K562 (cell line): ENCODE results near the gene MGRN1. TPM values are rescaled to one million over a fixed set of nuclear protein-coding genes. Genes with fewer than 3 reads are reported as not detected.
A peak's percentile ranks its signal among the peaks of the same experiment; 100 is the strongest.

Source experiments
- ATAC-seq: fragments of 200-7000 bp; cut with Tn5 transposase; 3 replicates; pipeline ENCODE4 v1.9.1; 2020; ENCODE audit warnings: moderate library complexity
- BruUV-seq: library from RNA; stranded (reverse); fragments of 400-500 nt; replicated peaks from 2 replicates; lab custom pipeline; 2021; lab: Mats Ljungman, UMichigan
- CTCF ChIA-PET: fragments of 300-600 bp; formaldehyde crosslinking; extraction: SDS; loops from one replicate; lab custom pipeline; 2021; ENCODE audit warnings: low intra/inter-chr PET ratio; lab: Yijun Ruan, JAX
- POLR2A ChIA-PET: fragments of 300-600, 350-650 bp; sonication (Branson Sonifier 250); formaldehyde crosslinking; extraction: SDS; loops from one replicate; lab custom pipeline; 2021; ENCODE audit warnings: antibody characterized with exemption, inconsistent platforms; lab: Yijun Ruan, JAX
- DNase-seq, 4 experiments: peaks; one replicate each; pipeline versions ENCODE4 v3.0.0 to v3.0.0-alpha.2; 2011 to 2018; ENCODE audit warnings: low spot score in 3 of 4, mixed read lengths in 3 of 4; ENCODE audit errors: extremely low read depth in 1 of 4
- FAIRE-seq: peaks from 2 replicates; lab custom pipeline; 2011; peaks lifted over from hg19 to GRCh38; lab: Jason Lieb, UNC
- H2AFZ ChIP-seq: 2 replicates; pipeline ENCODE4 v1.6.0; 2011; ENCODE audit warnings: low read depth, low read length, control low read depth, inconsistent platforms
- H3K27ac ChIP-seq: fragments of 200-600 bp; 3 replicates; pipeline ENCODE4 v1.8.0; 2011; ENCODE audit warnings: low read depth, mild to moderate bottlenecking, control low read depth, inconsistent platforms, low read length, moderate library complexity, mixed read lengths; ENCODE audit errors: extremely low read depth
- H3K27me3 ChIP-seq, 2 experiments: fragments of 300-600 bp in 1 of 2; 2 replicates in 1 of 2; 3 replicates in 1 of 2; pipeline versions ENCODE4 v1.6.0 to v1.8.0; 2011; ENCODE audit warnings: inconsistent platforms in 2 of 2, low read length in 2 of 2, mild to moderate bottlenecking in 1 of 2, mixed read lengths in 1 of 2, moderate library complexity in 1 of 2; ENCODE audit not compliant: control insufficient read depth in 2 of 2, insufficient read depth in 2 of 2
- H3K36me3 ChIP-seq: fragments of 300-600 bp; 3 replicates; pipeline ENCODE4 v1.8.0; 2011; ENCODE audit warnings: mild to moderate bottlenecking, low read length, inconsistent platforms; ENCODE audit not compliant: control insufficient read depth, insufficient read depth
- H3K4me1 ChIP-seq, 2 experiments: fragments of 200-600 bp in 1 of 2; replicated peaks in 1 of 2; 2 replicates in 1 of 2; 3 replicates in 1 of 2; pipeline versions ENCODE4 v1.5.1 to v1.8.0; 2011; ENCODE audit warnings: inconsistent platforms in 2 of 2, low read length in 2 of 2, mild to moderate bottlenecking in 1 of 2, mixed read lengths in 1 of 2, moderate library complexity in 1 of 2; ENCODE audit not compliant: control insufficient read depth in 2 of 2, insufficient read depth in 2 of 2
- H3K4me2 ChIP-seq: 2 replicates; pipeline ENCODE4 v1.6.1; 2011; ENCODE audit warnings: low read length, control low read depth, inconsistent platforms, mixed read lengths; ENCODE audit not compliant: insufficient read depth
- H3K4me3 ChIP-seq: fragments of 200-600 bp; sonication (generic), shearing (Covaris generic); 2 replicates; pipeline ENCODE4 v1.5.1; 2016; ENCODE audit warnings: control low read depth, inconsistent platforms
- H3K79me2 ChIP-seq: fragments of 200-600 bp; 3 replicates; pipeline ENCODE4 v1.8.0; 2011; ENCODE audit warnings: low read length, inconsistent platforms; ENCODE audit not compliant: control insufficient read depth, insufficient read depth
- H3K9ac ChIP-seq, 2 experiments: 2 replicates each; pipeline versions ENCODE4 v1.6.0 to v1.6.1; 2011; ENCODE audit warnings: low read depth in 2 of 2, low read length in 2 of 2, control low read depth in 1 of 2, inconsistent platforms in 1 of 2, mild to moderate bottlenecking in 1 of 2, mixed read lengths in 1 of 2; ENCODE audit not compliant: insufficient read depth in 1 of 2
- H3K9me1 ChIP-seq: one replicate; pipeline ENCODE4 v1.6.0; 2011; ENCODE audit warnings: inconsistent platforms, mild to moderate bottlenecking, low read length, moderate library complexity; ENCODE audit not compliant: control insufficient read depth, insufficient read depth
- H3K9me3 ChIP-seq: replicated peaks from 2 replicates; pipeline ENCODE4 v1.5.1; 2011; ENCODE audit warnings: low read depth, low read length, inconsistent platforms; ENCODE audit not compliant: control insufficient read depth, insufficient read depth
- H4K20me1 ChIP-seq: replicated peaks from 2 replicates; pipeline ENCODE4 v1.6.1; 2011; ENCODE audit warnings: low read length, inconsistent platforms, mixed read lengths; ENCODE audit not compliant: control insufficient read depth, insufficient read depth
- DACH1 ChIP-seq: fragments of 450-650 bp; IDR thresholded peaks from 2 replicates; pipeline ENCODE4 v1.6.1; 2018; ENCODE audit not compliant: partially characterized antibody
- GABPB1 ChIP-seq: sonication (generic); formaldehyde crosslinking; IDR thresholded peaks from 2 replicates; pipeline ENCODE4 v1.8.0; 2022; ENCODE audit warnings: mild to moderate bottlenecking, missing genetic modification reagents
- MEIS2 ChIP-seq: fragments of 450-650 bp; IDR thresholded peaks from 2 replicates; pipeline ENCODE4 v1.6.1; 2014; ENCODE audit warnings: mild to moderate bottlenecking; ENCODE audit not compliant: partially characterized antibody
- REST ChIP-seq, 2 experiments: fragments of 450-650 bp; formaldehyde crosslinking in 1 of 2; IDR thresholded peaks; 2 replicates each; pipeline versions ENCODE4 v1.4.0 to v1.6.1; 2014 to 2020; ENCODE audit warnings: mild to moderate bottlenecking in 2 of 2, borderline replicate concordance in 1 of 2, low read depth in 1 of 2
- SMARCA4 ChIP-seq: fragments of 450-650 bp; IDR thresholded peaks from 2 replicates; pipeline ENCODE4 v1.6.1; 2016
- STAT5A ChIP-seq: IDR thresholded peaks from 2 replicates; pipeline ENCODE4 v1.6.1; 2012; ENCODE audit warnings: low read length, inconsistent platforms, borderline replicate concordance
- ZFP30 ChIP-seq: fragments of 250-450 bp; sonication (Bioruptor Pico); IDR thresholded peaks from 2 replicates; pipeline ENCODE4 v1.8.0; 2022; ENCODE audit warnings: moderate library complexity, mild to moderate bottlenecking, inconsistent platforms, borderline replicate concordance
- ZNF507 ChIP-seq: conservative IDR thresholded peaks from 2 replicates; pipeline ENCODE4 v1.6.1; 2017; ENCODE audit warnings: missing genetic modification characterization, missing compliant biosample characterization
- ZNF655 ChIP-seq: fragments of 250-450 bp; sonication (Bioruptor Pico); IDR thresholded peaks from 2 replicates; pipeline ENCODE4 v1.5.0; 2021
- WGBS: fragments of 100-300 bp; shearing (Covaris generic); methylation state at CpG from one replicate; pipeline ENCODE4 v1.1.6; 2016; ENCODE audit warnings: low coverage, mixed read lengths; ENCODE audit not compliant: insufficient coverage; ENCODE audit errors: missing lambda C conversion rate; 5-methylcytosine and 5-hydroxymethylcytosine counted together
- in situ Hi-C: fragments of 300-500 bp; cut with MboI; formaldehyde crosslinking; loops from 4 replicates; pipeline ENCODE4 v1.15.0; 2018; ENCODE audit warnings: inconsistent platforms, mixed read lengths
- intact Hi-C: fragments of 100-400 bp; cut with micrococcal nuclease; formaldehyde crosslinking; loops from 2 replicates; pipeline ENCODE4 v1.14.2; 2022
- polyA plus RNA-seq, 8 experiments: library from polyadenylated mRNA; depleted of rRNA in 4 of 8; stranded (reverse) in 5 of 8; unstranded in 3 of 8; fragments of >200 nt; fragmentation: Nextera tagmentation in 2 of 8; fragmentation: Illumina TruSeq in 1 of 8; extraction: Ambion mirVana in 2 of 8; extraction: Trizol in 1 of 8; gene quantifications; 2 replicates each; pipeline versions ENCODE4 v1.2.1 to v1.2.3, GENCODE V29; 2011 to 2014; ENCODE audit warnings: inconsistent platforms in 1 of 8, missing spikeins in 1 of 8
- total RNA-seq, 7 experiments: library from RNA; depleted of rRNA in 6 of 7; stranded (reverse); fragments of >200 nt in 6 of 7; fragmentation: Illumina TruSeq in 2 of 7; extraction: Trizol in 2 of 7; gene quantifications; 2 replicates each; pipeline versions ENCODE4 v1.2.1 to v1.2.3, GENCODE V29; 2011 to 2021; ENCODE audit warnings: low replicate concordance in 1 of 7
- TF ChIP-seq, protein P1 (sequence below): sonication (generic); formaldehyde crosslinking; IDR thresholded peaks from 2 replicates; pipeline ENCODE4 v1.8.0; 2022; ENCODE audit warnings: mild to moderate bottlenecking, low read depth, missing genetic modification reagents

MGRN1 gene
- total and polyA plus RNA-seq, 9 of the 15 experiments (the other 6 are each of a cell fraction or from before 2014, with no cell fraction given), result 0.15 to 37.9 (median 6.0) TPM

- CTCF ChIA-PET, result no interaction called here
- no TSS peak for BruUV-seq
- 0 out of 2 replicates have a peak, but pooled peaks have one; percentile 28 for TF ChIP-seq GABPB1 (CRISPR knock-in tag)
- TF ChIP-seq, protein P1, sequence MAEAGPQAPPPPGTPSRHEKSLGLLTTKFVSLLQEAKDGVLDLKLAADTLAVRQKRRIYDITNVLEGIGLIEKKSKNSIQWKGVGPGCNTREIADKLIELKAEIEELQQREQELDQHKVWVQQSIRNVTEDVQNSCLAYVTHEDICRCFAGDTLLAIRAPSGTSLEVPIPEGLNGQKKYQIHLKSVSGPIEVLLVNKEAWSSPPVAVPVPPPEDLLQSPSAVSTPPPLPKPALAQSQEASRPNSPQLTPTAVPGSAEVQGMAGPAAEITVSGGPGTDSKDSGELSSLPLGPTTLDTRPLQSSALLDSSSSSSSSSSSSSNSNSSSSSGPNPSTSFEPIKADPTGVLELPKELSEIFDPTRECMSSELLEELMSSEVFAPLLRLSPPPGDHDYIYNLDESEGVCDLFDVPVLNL, result 0 out of 2 replicates have a peak, but pooled peaks have one; percentile 39
- TF ChIP-seq SMARCA4, result no peak
- no peak for TF ChIP-seq REST (IDR thresholded peaks at IDR 0.05; ENCODE audit: borderline replicate concordance)
- 0 out of 2 replicates have a peak, but pooled peaks have one; percentile 21 for TF ChIP-seq REST (CRISPR knock-in tag; IDR thresholded peaks at IDR 0.05; ENCODE audit: low read depth)
- TF ChIP-seq STAT5A, result no peak
- TF ChIP-seq ZNF655 (CRISPR knock-in tag), result no peak
- no peak for TF ChIP-seq DACH1
- TF ChIP-seq ZNF507 (tag), result no peak
- no peak for TF ChIP-seq MEIS2
- no peak for TF ChIP-seq ZFP30 (CRISPR knock-in tag)
Observed at GRCh38 chr16:4692460-4693295, 68.1 kb downstream of the MGRN1 start.

More at GRCh38 chr16:4692460-4693295, 68.1 kb downstream of the MGRN1 start:
- Histone ChIP-seq H2AFZ (peak overlapping the region; percentile 85), H3K9ac (peak overlapping the region; percentile 24 to 90; a peak in 3 of 4 replicates), H3K79me2 (peaks cover 12% of the 10 kb centered on the region), H3K4me1 (peaks cover 0 to 76% of the 10 kb centered on the region in 2 experiments; a peak in 3 of 5 replicates), H3K9me3 (no peaks in the 10 kb centered on the region), H3K4me3 (peak overlapping the region; percentile 97), H4K20me1 (peaks cover 8% of the 10 kb centered on the region; the same call in 1 of the 2 replicates), H3K9me1 (peaks cover 3% of the 10 kb centered on the region), H3K27ac (no peak overlapping the region), H3K4me2 (peak overlapping the region; percentile 72), H3K36me3 (peaks cover 37% of the 10 kb centered on the region; the same call in 2 of the 3 replicates), H3K27me3 (no peaks in the 10 kb centered on the region)
- intact Hi-C loops (no loop called here), in situ Hi-C loops (no loop called here)
- ATAC-seq (no peak), FAIRE-seq (no peak), DNase-seq (peak in 1 of 4 experiments; percentile 48)
- POLR2A ChIA-PET, result interaction anchor here (0.5 to 1.1 kb wide), 6 partner anchors 9 to 1873 kb away, joined by 3 to 4 read pairs (median 3); no protein-coding TSS in a partner anchor
- WGBS, result 29% methylated on average over 28 of the region's 31 CpGs
